ENCODE data around the gene OTOA. TPM values are rescaled to one million over a fixed set of nuclear protein-coding genes. Genes with fewer than 3 reads are reported as not detected.

Gene OTOA
- total RNA-seq, 1 donor from 2014 or later = not detected

DNA sequence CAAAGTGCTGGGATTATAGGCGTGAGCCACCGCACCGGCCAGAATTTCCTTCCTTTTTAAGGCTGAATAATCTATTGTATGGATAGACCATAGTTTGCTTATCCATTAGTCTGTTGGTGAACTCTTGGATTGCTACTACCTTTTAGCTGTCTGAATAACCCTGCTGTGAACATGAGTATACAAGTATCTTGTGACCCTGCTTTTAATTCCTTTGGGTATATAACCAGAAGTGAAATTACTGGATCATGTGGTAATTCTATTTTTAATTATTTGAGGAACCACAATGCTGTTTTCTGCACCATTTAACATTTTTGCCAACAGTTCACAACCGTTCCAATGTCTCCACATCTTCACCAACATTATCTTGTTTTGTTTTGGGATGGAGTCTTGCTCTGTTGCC is 4.6 kb upstream of the OTOA start:
- H3K27me3 ChIP-seq = peaks cover 12% of the 10 kb centered on the region
- no peaks in the 10 kb centered on the region for H4K20me1 ChIP-seq (ENCODE audit: low read depth)
- H2AFZ ChIP-seq (replicated peaks) = no peak overlapping the region
- Mint-ChIP-seq H3K9me3 (no peaks in the 10 kb centered on the region), H3K27ac (no peak overlapping the region), H3K36me3 (peaks cover 5% of the 10 kb centered on the region), H3K4me3 (no peak overlapping the region), H3K4me1 (no peaks in the 10 kb centered on the region), H3K27me3 (ENCODE audit: insufficient read depth, low read depth) (no peaks in the 10 kb centered on the region)
- H3K4me3 ChIP-seq = no peak overlapping the region
- no peaks in the 10 kb centered on the region for H3K36me3 ChIP-seq
- H3K4me1 ChIP-seq = no peaks in the 10 kb centered on the region
- H3K9ac ChIP-seq = no peak overlapping the region
- no peak for DNase-seq (ENCODE audit: low spot score)
- H3F3A ChIP-seq (ENCODE audit: low read depth) = peaks cover 12% of the 10 kb centered on the region
- TF ChIP-seq, protein P1, sequence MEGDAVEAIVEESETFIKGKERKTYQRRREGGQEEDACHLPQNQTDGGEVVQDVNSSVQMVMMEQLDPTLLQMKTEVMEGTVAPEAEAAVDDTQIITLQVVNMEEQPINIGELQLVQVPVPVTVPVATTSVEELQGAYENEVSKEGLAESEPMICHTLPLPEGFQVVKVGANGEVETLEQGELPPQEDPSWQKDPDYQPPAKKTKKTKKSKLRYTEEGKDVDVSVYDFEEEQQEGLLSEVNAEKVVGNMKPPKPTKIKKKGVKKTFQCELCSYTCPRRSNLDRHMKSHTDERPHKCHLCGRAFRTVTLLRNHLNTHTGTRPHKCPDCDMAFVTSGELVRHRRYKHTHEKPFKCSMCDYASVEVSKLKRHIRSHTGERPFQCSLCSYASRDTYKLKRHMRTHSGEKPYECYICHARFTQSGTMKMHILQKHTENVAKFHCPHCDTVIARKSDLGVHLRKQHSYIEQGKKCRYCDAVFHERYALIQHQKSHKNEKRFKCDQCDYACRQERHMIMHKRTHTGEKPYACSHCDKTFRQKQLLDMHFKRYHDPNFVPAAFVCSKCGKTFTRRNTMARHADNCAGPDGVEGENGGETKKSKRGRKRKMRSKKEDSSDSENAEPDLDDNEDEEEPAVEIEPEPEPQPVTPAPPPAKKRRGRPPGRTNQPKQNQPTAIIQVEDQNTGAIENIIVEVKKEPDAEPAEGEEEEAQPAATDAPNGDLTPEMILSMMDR (IDR thresholded peaks at IDR 0.05) = no peak
- TF ChIP-seq EZH2 (IDR thresholded peaks at IDR 0.05) (no peak), EZH2phosphoT487 (IDR thresholded peaks at IDR 0.05) (no peak)
- no peaks in the 10 kb centered on the region for H3K9me3 ChIP-seq (ENCODE audit: low read depth)
- no peaks in the 10 kb centered on the region for H3K79me2 ChIP-seq (ENCODE audit: low read depth)
- no peak overlapping the region for H3K4me2 ChIP-seq
- H3K27ac ChIP-seq = no peak overlapping the region

DNA sequence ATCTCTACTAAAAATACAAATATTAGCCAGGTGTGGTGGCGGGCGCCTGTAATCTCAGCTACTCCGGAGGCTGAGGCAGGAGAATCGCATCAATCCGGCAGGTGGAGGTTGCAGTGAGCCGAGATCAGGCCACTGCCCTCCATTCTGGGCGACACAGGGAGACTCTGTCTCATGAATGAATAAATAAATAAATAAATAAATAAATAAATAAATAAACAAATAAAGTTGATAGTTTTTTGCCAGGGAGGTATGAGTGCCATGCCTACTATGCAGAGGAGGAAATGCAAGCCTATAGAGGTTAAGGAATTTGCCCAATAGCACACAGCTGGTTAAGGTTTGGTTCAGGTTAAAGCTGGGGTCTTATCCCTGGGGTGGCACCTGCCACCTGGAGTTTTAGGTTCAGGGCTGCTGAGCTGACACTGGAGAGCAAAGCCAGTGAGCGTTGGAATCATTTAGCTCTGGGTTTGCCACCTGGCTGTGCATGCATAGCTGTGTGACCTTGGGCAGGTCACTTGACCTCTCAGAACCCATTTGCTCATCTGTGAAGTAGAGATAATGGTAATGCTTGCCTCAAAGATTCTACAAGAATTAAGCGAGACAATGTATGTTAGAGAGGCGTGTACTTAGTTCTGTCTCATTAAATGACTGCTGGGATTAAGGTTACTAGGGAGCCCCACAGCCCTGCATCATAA is 1.2 kb downstream of the OTOA start:
- Mint-ChIP-seq H3K27me3 (ENCODE audit: insufficient read depth, low read depth) (peaks cover 4% of the 10 kb centered on the region), H3K4me1 (peaks cover 22% of the 10 kb centered on the region), H3K27ac (peak overlapping the region; percentile 74), H3K4me3 (no peak overlapping the region), H3K36me3 (no peaks in the 10 kb centered on the region), H3K9me3 (peaks cover 2% of the 10 kb centered on the region)
- Histone ChIP-seq H4K20me1 (ENCODE audit: low read depth) (no peaks in the 10 kb centered on the region), H3K36me3 (no peaks in the 10 kb centered on the region), H3K27ac (no peak overlapping the region), H3K79me2 (ENCODE audit: low read depth) (no peaks in the 10 kb centered on the region), H3K4me3 (no peak overlapping the region), H3F3A (ENCODE audit: low read depth) (peaks cover 39% of the 10 kb centered on the region), H3K4me2 (peak overlapping the region; percentile 47), H3K9ac (no peak overlapping the region), H2AFZ (replicated peaks) (no peak overlapping the region), H3K27me3 (peaks cover 14% of the 10 kb centered on the region), H3K4me1 (peaks cover 29% of the 10 kb centered on the region), H3K9me3 (ENCODE audit: low read depth) (no peaks in the 10 kb centered on the region)
- TF ChIP-seq EZH2phosphoT487 (IDR thresholded peaks at IDR 0.05) (no peak), EZH2 (IDR thresholded peaks at IDR 0.05) (no peak)
- TF ChIP-seq, protein P1 (IDR thresholded peaks at IDR 0.05) = no peak
- DNase-seq (ENCODE audit: low spot score) = peak; percentile 5

DNA sequence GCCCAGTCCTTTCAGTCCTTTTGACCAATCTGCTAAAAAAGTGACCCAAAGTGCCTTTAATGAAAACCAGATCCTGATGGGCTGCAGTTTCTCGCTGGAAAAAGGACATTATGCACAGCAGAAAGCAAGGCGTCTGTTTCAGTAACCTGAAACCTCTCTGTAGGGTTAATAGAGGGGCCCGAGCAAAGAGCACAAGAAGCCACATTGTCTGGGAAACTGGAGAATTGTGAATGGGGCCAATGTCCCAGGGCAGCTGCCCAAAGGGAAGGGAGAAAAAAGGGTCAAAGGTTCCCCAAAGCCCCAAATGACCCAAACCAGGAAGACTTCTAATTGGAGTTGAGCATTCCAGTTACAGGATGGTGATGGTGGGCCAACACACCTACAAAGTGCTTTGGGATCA is 3.0 kb downstream of the OTOA start:
- Histone ChIP-seq H3K4me2 (peak overlapping the region; percentile 61), H3K36me3 (no peaks in the 10 kb centered on the region), H3F3A (ENCODE audit: low read depth) (peaks cover 39% of the 10 kb centered on the region), H3K4me3 (peak overlapping the region; percentile 5), H3K9me3 (ENCODE audit: low read depth) (no peaks in the 10 kb centered on the region), H3K4me1 (peaks cover 29% of the 10 kb centered on the region), H3K27ac (peak overlapping the region; percentile 48), H4K20me1 (ENCODE audit: low read depth) (no peaks in the 10 kb centered on the region), H3K9ac (no peak overlapping the region), H3K27me3 (peaks cover 14% of the 10 kb centered on the region), H2AFZ (replicated peaks) (no peak overlapping the region), H3K79me2 (ENCODE audit: low read depth) (no peaks in the 10 kb centered on the region)
- peak overlapping the region; percentile 59 for H3K4me3 Mint-ChIP-seq
- H3K9me3 Mint-ChIP-seq = peaks cover 2% of the 10 kb centered on the region
- DNase-seq (ENCODE audit: low spot score) = peak; percentile 71
- H3K36me3 Mint-ChIP-seq = no peaks in the 10 kb centered on the region
- TF ChIP-seq, protein P1 (IDR thresholded peaks at IDR 0.05) = no peak
- TF ChIP-seq EZH2phosphoT487 (IDR thresholded peaks at IDR 0.05) (no peak), EZH2 (IDR thresholded peaks at IDR 0.05) (no peak)
- peak overlapping the region; percentile 78 for H3K27ac Mint-ChIP-seq
- H3K4me1 Mint-ChIP-seq = peaks cover 22% of the 10 kb centered on the region
- H3K27me3 Mint-ChIP-seq (ENCODE audit: insufficient read depth, low read depth) = peaks cover 4% of the 10 kb centered on the region
